Natural killer cell (primary cell): ENCODE results near the gene A3GALT2. TPM values are rescaled to one million over a fixed set of nuclear protein-coding genes. Genes with fewer than 3 reads are reported as not detected.

Experiments used
- ATAC-seq, 3 donors: fragments of 150-1000 bp in 2 of 3; fragments of 200-7000 bp in 1 of 3; cut with Tn5 transposase; 1 replicate in 1 of 3; 2 replicates in 2 of 3; pipeline ENCODE4 v1.10.0; 2021; ENCODE audit warnings: mild to moderate bottlenecking in 2 of 3, moderate library complexity in 2 of 3
- DNase-seq, 2 donors: peaks; one replicate each; pipeline versions ENCODE4 v3.0.0 to v3.0.0-alpha.2; 2013 to 2021; ENCODE audit warnings: mixed read lengths in 1 of 2
- H3K27ac ChIP-seq: one replicate; pipeline ENCODE4 v1.5.1; 2013; ENCODE audit warnings: mild to moderate bottlenecking, low read length
- H3K27me3 ChIP-seq: one replicate; pipeline ENCODE4 v1.6.1; 2013; ENCODE audit warnings: low read length; ENCODE audit not compliant: control insufficient read depth, insufficient read depth
- H3K36me3 ChIP-seq: one replicate; pipeline ENCODE4 v1.6.1; 2013; ENCODE audit warnings: low read length; ENCODE audit not compliant: control insufficient read depth, insufficient read depth
- H3K4me1 ChIP-seq: one replicate; pipeline ENCODE4 v1.6.1; 2013; ENCODE audit warnings: low read length; ENCODE audit not compliant: control insufficient read depth, insufficient read depth
- H3K4me3 ChIP-seq: one replicate; pipeline ENCODE4 v1.5.1; 2013; ENCODE audit warnings: low read length
- H3K9me3 ChIP-seq: one replicate; pipeline ENCODE4 v1.6.1; 2013; ENCODE audit warnings: low read length; ENCODE audit not compliant: control insufficient read depth, insufficient read depth
- H3K27ac Mint-ChIP-seq, 2 donors: one replicate each; pipeline ENCODE4 v1.8.0; 2022; ENCODE audit warnings: mild to moderate bottlenecking in 2 of 2, mixed read lengths in 2 of 2, moderate library complexity in 1 of 2
- H3K27me3 Mint-ChIP-seq, 2 donors: one replicate each; pipeline ENCODE4 v1.8.0; 2022; ENCODE audit warnings: low read depth in 2 of 2, mixed read lengths in 2 of 2
- H3K36me3 Mint-ChIP-seq: one replicate; pipeline ENCODE4 v1.8.0; 2022; ENCODE audit warnings: mixed read lengths
- H3K4me1 Mint-ChIP-seq, 2 donors: one replicate each; pipeline ENCODE4 v1.8.0; 2022; ENCODE audit warnings: mixed read lengths in 2 of 2
- H3K4me3 Mint-ChIP-seq: one replicate; pipeline ENCODE4 v1.8.0; 2022; ENCODE audit warnings: mild to moderate bottlenecking, moderate library complexity, mixed read lengths
- H3K9me3 Mint-ChIP-seq, 2 donors: one replicate each; pipeline ENCODE4 v1.8.0; 2022; ENCODE audit warnings: mixed read lengths in 2 of 2
- CTCF ChIP-seq: fragments of 200-600 bp; IDR thresholded peaks from one replicate; pipeline ENCODE4 v1.8.0; 2022; ENCODE audit warnings: antibody characterized with exemption
- WGBS: methylation state at CpG from one replicate; pipeline ENCODE4 v1.1.7; 2013; ENCODE audit warnings: missing lambda C conversion rate; ENCODE audit not compliant: insufficient coverage; 5-methylcytosine and 5-hydroxymethylcytosine counted together
- intact Hi-C: fragments of 100-400 bp; cut with micrococcal nuclease; formaldehyde crosslinking; loops from one replicate; pipeline ENCODE4 v1.14.2; 2022
- total RNA-seq, 4 donors: library from RNA; stranded (reverse); fragments of 120-200 nt in 1 of 4; gene quantifications; one replicate each; pipeline versions ENCODE4 v1.2.3 to v1.2.4, GENCODE V29; 2013 to 2022

Gene A3GALT2
- total RNA-seq, 3 donors from 2014 or later (not counting 1 experiment from before 2014, with no cell fraction given): not detected

- Histone ChIP-seq H3K9me3 (no peaks in the 10 kb centered on the region), H3K4me1 (no peaks in the 10 kb centered on the region), H3K27me3 (no peaks in the 10 kb centered on the region), H3K4me3 (no peak overlapping the region), H3K27ac (no peak overlapping the region), H3K36me3 (peaks cover 14% of the 10 kb centered on the region)
- H3K4me1 Mint-ChIP-seq: no peaks in the 10 kb centered on the region
- no peaks in the 10 kb centered on the region for H3K9me3 Mint-ChIP-seq
- 90% methylated on average over 12 of the region's 12 CpGs for WGBS
- no peak overlapping the region for H3K27ac Mint-ChIP-seq
- TF ChIP-seq CTCF: no peak
- intact Hi-C loops: no loop called here
- no peak for ATAC-seq
- H3K36me3 Mint-ChIP-seq: no peaks in the 10 kb centered on the region
- no peak overlapping the region for H3K4me3 Mint-ChIP-seq
- H3K27me3 Mint-ChIP-seq: peaks cover 0 to 10% of the 10 kb centered on the region in 2 donors
- DNase-seq: no peak
Observed at GRCh38 chr1:33319949-33320618, 814 bp downstream of the A3GALT2 start.

GRCh38 chr1:33319186-33319948 is 1.5 kb downstream of the A3GALT2 start:
- Mint-ChIP-seq H3K27me3 (peaks cover 0 to 10% of the 10 kb centered on the region in 2 donors), H3K4me3 (no peak overlapping the region), H3K36me3 (no peaks in the 10 kb centered on the region), H3K9me3 (no peaks in the 10 kb centered on the region), H3K27ac (no peak overlapping the region), H3K4me1 (no peaks in the 10 kb centered on the region)
- H3K27ac ChIP-seq: no peak overlapping the region
- no peak overlapping the region for H3K4me3 ChIP-seq
- no peaks in the 10 kb centered on the region for H3K9me3 ChIP-seq
- H3K36me3 ChIP-seq: peaks cover 6% of the 10 kb centered on the region
- H3K4me1 ChIP-seq: no peaks in the 10 kb centered on the region
- no peak for TF ChIP-seq CTCF
- ATAC-seq (no peak), DNase-seq (no peak)
- 95% methylated on average over 9 of the region's 9 CpGs for WGBS
- no peaks in the 10 kb centered on the region for H3K27me3 ChIP-seq
- intact Hi-C loops: no loop called here

- Mint-ChIP-seq H3K27ac (no peak overlapping the region), H3K27me3 (peaks cover 0 to 10% of the 10 kb centered on the region in 2 donors), H3K4me1 (no peaks in the 10 kb centered on the region), H3K4me3 (no peak overlapping the region), H3K9me3 (no peaks in the 10 kb centered on the region), H3K36me3 (no peaks in the 10 kb centered on the region)
- H3K4me1 ChIP-seq: no peaks in the 10 kb centered on the region
- H3K9me3 ChIP-seq: no peaks in the 10 kb centered on the region
- intact Hi-C loops: no loop called here
- TF ChIP-seq CTCF: no peak
- no peak for DNase-seq
- ATAC-seq: no peak
- H3K36me3 ChIP-seq: no peaks in the 10 kb centered on the region
- no peak overlapping the region for H3K27ac ChIP-seq
- 62% methylated on average over 5 of the region's 6 CpGs for WGBS
- no peak overlapping the region for H3K4me3 ChIP-seq
- H3K27me3 ChIP-seq: no peaks in the 10 kb centered on the region
Observed at GRCh38 chr1:33317946-33318345, 3.0 kb downstream of the A3GALT2 start.
